Osteoblast (primary cell): ENCODE measurements around the gene CD200. TPM values are rescaled to one million over a fixed set of nuclear protein-coding genes. Genes with fewer than 3 reads are reported as not detected.

Source experiments
- DNase-seq: peaks from one replicate; pipeline ENCODE4 v3.0.0; 2011; ENCODE audit warnings: low spot score, mixed read lengths; ENCODE audit not compliant: insufficient read length; ENCODE audit errors: missing footprints
- H2AFZ ChIP-seq: 2 replicates; pipeline ENCODE4 v1.6.0; 2011; ENCODE audit warnings: mild to moderate bottlenecking, low read length
- H3K27ac ChIP-seq: 2 replicates; pipeline ENCODE4 v1.5.1; 2011; ENCODE audit warnings: mild to moderate bottlenecking, low read depth, low read length, moderate library complexity
- H3K27me3 ChIP-seq: 2 replicates; pipeline ENCODE4 v1.6.0; 2012; ENCODE audit warnings: mild to moderate bottlenecking, control low read depth, inconsistent platforms, low read length, moderate library complexity; ENCODE audit not compliant: insufficient read depth
- H3K36me3 ChIP-seq: 2 replicates; pipeline ENCODE4 v1.5.1; 2011; ENCODE audit warnings: mild to moderate bottlenecking, low read length, control low read depth, moderate library complexity; ENCODE audit not compliant: insufficient read depth
- H3K4me1 ChIP-seq: 2 replicates; pipeline ENCODE4 v1.5.1; 2011; ENCODE audit warnings: mild to moderate bottlenecking, low read length, control low read depth, moderate library complexity; ENCODE audit not compliant: insufficient read depth
- H3K4me2 ChIP-seq: 2 replicates; pipeline ENCODE4 v1.6.0; 2011; ENCODE audit warnings: mild to moderate bottlenecking, low read length; ENCODE audit not compliant: insufficient read depth
- H3K4me3 ChIP-seq: fragments of 200-600 bp; sonication (generic); 3 replicates; pipeline ENCODE4 v1.5.1; 2012; ENCODE audit warnings: mild to moderate bottlenecking, low read length, inconsistent platforms; ENCODE audit not compliant: insufficient read depth
- H3K79me2 ChIP-seq: 2 replicates; pipeline ENCODE4 v1.6.0; 2012; ENCODE audit warnings: mild to moderate bottlenecking, low read length, control low read depth, inconsistent platforms; ENCODE audit not compliant: insufficient read depth
- H3K9me3 ChIP-seq: 2 replicates; pipeline ENCODE4 v1.5.1; 2011; ENCODE audit warnings: low read depth, low read length, control low read depth
- H4K20me1 ChIP-seq: 2 replicates; pipeline ENCODE4 v1.6.0; 2012; ENCODE audit warnings: mild to moderate bottlenecking, low read length, control low read depth; ENCODE audit not compliant: insufficient read depth
- CTCF ChIP-seq: IDR thresholded peaks from 2 replicates; pipeline ENCODE4 v1.5.1; 2011; ENCODE audit warnings: mild to moderate bottlenecking, low read depth, low read length, moderate library complexity; ENCODE audit errors: extremely low read depth
- total RNA-seq: library from RNA; depleted of rRNA; stranded (reverse); fragments of >200 nt; gene quantifications from 2 replicates; pipeline ENCODE4 v1.2.3, GENCODE V29; 2012

Gene CD200
- total RNA-seq, 1 donor = 3.3 TPM

- Histone ChIP-seq H3K4me2 (no peak overlapping the region), H3K36me3 (no peaks in the 10 kb centered on the region), H3K4me3 (no peak overlapping the region), H3K4me1 (peaks cover 20% of the 10 kb centered on the region), H3K9me3 (no peaks in the 10 kb centered on the region), H3K27ac (no peak overlapping the region), H3K79me2 (no peaks in the 10 kb centered on the region), H3K27me3 (no peaks in the 10 kb centered on the region), H2AFZ (no peak overlapping the region), H4K20me1 (no peaks in the 10 kb centered on the region)
- no peak for DNase-seq
- TF ChIP-seq CTCF = no peak
Observed at GRCh38 chr3:112382543-112383160, 49.7 kb downstream of the CD200 start.

- no peak overlapping the region for H3K27ac ChIP-seq
- no peaks in the 10 kb centered on the region for H4K20me1 ChIP-seq
- H2AFZ ChIP-seq = peak overlapping the region; percentile 47
- no peak overlapping the region for H3K4me3 ChIP-seq
- no peaks in the 10 kb centered on the region for H3K9me3 ChIP-seq
- H3K36me3 ChIP-seq = no peaks in the 10 kb centered on the region
- no peak for DNase-seq
- H3K27me3 ChIP-seq = no peaks in the 10 kb centered on the region
- H3K4me1 ChIP-seq = peaks cover 2% of the 10 kb centered on the region
- no peak overlapping the region for H3K4me2 ChIP-seq
- no peaks in the 10 kb centered on the region for H3K79me2 ChIP-seq
- TF ChIP-seq CTCF = no peak
Observed at GRCh38 chr3:112384769-112385168, 51.8 kb downstream of the CD200 start.

GRCh38 chr3:112388972-112389371, 56.0 kb downstream of the CD200 start:
- DNase-seq = no peak
- Histone ChIP-seq H4K20me1 (no peaks in the 10 kb centered on the region), H3K36me3 (no peaks in the 10 kb centered on the region), H2AFZ (no peak overlapping the region), H3K4me3 (no peak overlapping the region), H3K4me1 (peaks cover 24% of the 10 kb centered on the region), H3K79me2 (no peaks in the 10 kb centered on the region), H3K27ac (no peak overlapping the region), H3K9me3 (no peaks in the 10 kb centered on the region), H3K4me2 (no peak overlapping the region), H3K27me3 (no peaks in the 10 kb centered on the region)
- TF ChIP-seq CTCF = no peak

- H3K4me1 ChIP-seq = peaks cover 24% of the 10 kb centered on the region
- H3K79me2 ChIP-seq = no peaks in the 10 kb centered on the region
- no peak overlapping the region for H3K4me3 ChIP-seq
- no peak for DNase-seq
- no peaks in the 10 kb centered on the region for H4K20me1 ChIP-seq
- no peak overlapping the region for H3K4me2 ChIP-seq
- no peaks in the 10 kb centered on the region for H3K27me3 ChIP-seq
- H3K9me3 ChIP-seq = no peaks in the 10 kb centered on the region
- TF ChIP-seq CTCF = no peak
- H3K27ac ChIP-seq = peak overlapping the region; percentile 93
- peak overlapping the region; percentile 52 for H2AFZ ChIP-seq
- H3K36me3 ChIP-seq = no peaks in the 10 kb centered on the region
Observed at GRCh38 chr3:112389961-112390360, 57.0 kb downstream of the CD200 start.
